Measurements from ENCODE around the gene SPOCK1. TPM values are rescaled to one million over a fixed set of nuclear protein-coding genes. Genes with fewer than 3 reads are reported as not detected.

Gene SPOCK1
- total RNA-seq, 1 donor from 2014 or later = 6.8 TPM

DNA sequence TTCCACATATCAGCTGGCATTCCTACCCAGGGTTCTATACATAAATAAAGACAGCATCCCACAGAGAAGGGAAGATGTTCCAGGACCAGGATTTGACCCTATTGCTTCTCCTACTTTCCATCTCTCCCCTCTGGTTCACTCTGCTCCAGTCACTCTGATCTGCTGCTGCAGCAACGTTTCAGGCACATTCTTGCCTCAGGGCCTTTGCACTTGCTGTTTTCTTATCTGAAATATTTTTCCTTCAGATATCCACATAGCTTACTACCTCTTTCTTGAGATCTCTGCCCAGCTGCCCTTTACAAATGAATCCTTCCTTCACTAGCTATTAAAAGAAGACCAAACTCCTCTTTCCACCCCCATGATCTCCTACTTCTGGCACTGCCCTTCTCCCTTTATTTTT, 204.5 kb downstream of the SPOCK1 start:
- TF ChIP-seq, protein P1, sequence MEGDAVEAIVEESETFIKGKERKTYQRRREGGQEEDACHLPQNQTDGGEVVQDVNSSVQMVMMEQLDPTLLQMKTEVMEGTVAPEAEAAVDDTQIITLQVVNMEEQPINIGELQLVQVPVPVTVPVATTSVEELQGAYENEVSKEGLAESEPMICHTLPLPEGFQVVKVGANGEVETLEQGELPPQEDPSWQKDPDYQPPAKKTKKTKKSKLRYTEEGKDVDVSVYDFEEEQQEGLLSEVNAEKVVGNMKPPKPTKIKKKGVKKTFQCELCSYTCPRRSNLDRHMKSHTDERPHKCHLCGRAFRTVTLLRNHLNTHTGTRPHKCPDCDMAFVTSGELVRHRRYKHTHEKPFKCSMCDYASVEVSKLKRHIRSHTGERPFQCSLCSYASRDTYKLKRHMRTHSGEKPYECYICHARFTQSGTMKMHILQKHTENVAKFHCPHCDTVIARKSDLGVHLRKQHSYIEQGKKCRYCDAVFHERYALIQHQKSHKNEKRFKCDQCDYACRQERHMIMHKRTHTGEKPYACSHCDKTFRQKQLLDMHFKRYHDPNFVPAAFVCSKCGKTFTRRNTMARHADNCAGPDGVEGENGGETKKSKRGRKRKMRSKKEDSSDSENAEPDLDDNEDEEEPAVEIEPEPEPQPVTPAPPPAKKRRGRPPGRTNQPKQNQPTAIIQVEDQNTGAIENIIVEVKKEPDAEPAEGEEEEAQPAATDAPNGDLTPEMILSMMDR (IDR thresholded peaks at IDR 0.05; ENCODE audit: insufficient read depth, low read length, severe bottlenecking) = no peak
- Histone ChIP-seq H3K4me3 (ENCODE audit: low read depth, low read length) (no peak overlapping the region), H3K27me3 (ENCODE audit: control insufficient read depth, insufficient read depth, low read length) (no peaks in the 10 kb centered on the region), H3K36me3 (ENCODE audit: control insufficient read depth, insufficient read depth, low read length) (no peaks in the 10 kb centered on the region)
- DNase-seq (ENCODE audit: low read depth) = no peak
- no peak for FAIRE-seq

DNA sequence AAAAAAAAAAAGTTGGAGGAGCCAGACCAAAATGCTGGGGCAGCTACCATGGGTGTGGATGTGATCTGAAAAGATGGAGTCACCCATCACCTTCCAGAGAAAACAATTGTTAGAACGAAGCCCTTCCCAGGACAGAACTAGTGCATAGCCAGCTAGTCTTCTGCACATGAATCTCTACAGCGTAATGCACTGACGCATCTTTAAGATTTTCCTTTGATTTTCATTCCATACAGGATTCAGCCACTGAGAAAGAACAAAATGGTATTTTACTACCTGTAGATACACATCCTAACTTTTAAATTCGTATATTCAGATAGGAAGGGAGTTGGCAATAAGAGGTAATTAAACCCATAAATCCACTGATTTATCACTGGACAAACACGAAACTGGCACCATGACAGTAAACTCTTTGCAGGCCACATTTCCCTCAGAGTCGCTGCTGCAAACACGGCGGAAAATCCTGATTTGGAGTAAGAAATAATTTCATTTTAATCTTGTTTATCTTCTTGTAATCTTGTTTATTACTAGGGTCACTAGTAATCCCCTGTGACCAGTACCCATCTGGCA, 206.6 kb downstream of the SPOCK1 start:
- DNase-seq (ENCODE audit: low read depth) = peak; percentile 25
- H3K27me3 ChIP-seq (ENCODE audit: control insufficient read depth, insufficient read depth, low read length) = no peaks in the 10 kb centered on the region
- FAIRE-seq = no peak
- no peaks in the 10 kb centered on the region for H3K36me3 ChIP-seq (ENCODE audit: control insufficient read depth, insufficient read depth, low read length)
- TF ChIP-seq, protein P1 (IDR thresholded peaks at IDR 0.05; ENCODE audit: insufficient read depth, low read length, severe bottlenecking) = no peak
- H3K4me3 ChIP-seq (ENCODE audit: low read depth, low read length) = no peak overlapping the region

DNA sequence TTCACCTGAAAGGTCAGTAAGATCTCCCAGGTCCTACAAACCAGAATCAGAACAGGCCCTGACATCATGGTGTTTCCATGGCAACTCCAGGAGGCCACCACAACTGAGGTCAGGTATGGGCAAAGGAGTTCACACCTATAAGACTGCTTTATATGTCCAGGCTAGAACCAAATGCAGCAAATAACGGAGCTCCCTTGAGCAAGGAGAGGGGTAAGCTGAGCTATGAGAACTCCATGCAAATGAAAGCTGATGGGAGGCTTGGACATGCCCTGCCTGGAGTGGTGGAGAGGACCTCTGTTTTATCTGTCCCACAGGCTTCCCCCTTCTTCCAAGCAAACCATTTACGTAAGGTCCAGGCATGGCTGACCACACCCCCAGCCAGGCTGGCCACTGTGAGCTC, 207.7 kb downstream of the SPOCK1 start:
- no peaks in the 10 kb centered on the region for H3K27me3 ChIP-seq (ENCODE audit: control insufficient read depth, insufficient read depth, low read length)
- FAIRE-seq = peak; percentile 32
- TF ChIP-seq, protein P1 (IDR thresholded peaks at IDR 0.05; ENCODE audit: insufficient read depth, low read length, severe bottlenecking) = no peak
- H3K4me3 ChIP-seq (ENCODE audit: low read depth, low read length) = no peak overlapping the region
- no peak for DNase-seq (ENCODE audit: low read depth)
- H3K36me3 ChIP-seq (ENCODE audit: control insufficient read depth, insufficient read depth, low read length) = no peaks in the 10 kb centered on the region

DNA sequence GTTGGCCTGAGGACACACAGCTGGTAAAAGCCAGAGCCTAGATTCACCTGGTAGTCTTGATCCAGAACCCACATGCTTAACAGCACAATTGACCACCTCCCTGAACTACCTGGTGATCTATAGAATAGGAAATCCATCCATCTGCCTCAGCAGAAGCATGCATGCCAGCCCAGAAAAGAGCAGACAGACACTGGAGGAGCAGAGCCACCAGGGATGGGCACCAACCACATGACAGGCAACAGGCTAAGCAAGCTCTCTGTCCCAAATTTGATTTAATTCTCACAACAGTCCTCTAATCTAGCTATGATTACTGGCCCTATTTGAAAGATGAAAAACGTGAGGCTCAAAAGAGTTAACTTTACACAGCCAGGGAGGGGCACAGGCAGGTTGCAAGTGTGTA, 208.1 kb downstream of the SPOCK1 start:
- H3K27me3 ChIP-seq (ENCODE audit: control insufficient read depth, insufficient read depth, low read length) = no peaks in the 10 kb centered on the region
- no peak overlapping the region for H3K4me3 ChIP-seq (ENCODE audit: low read depth, low read length)
- H3K36me3 ChIP-seq (ENCODE audit: control insufficient read depth, insufficient read depth, low read length) = no peaks in the 10 kb centered on the region
- FAIRE-seq (no peak), DNase-seq (ENCODE audit: low read depth) (no peak)
- TF ChIP-seq, protein P1 (IDR thresholded peaks at IDR 0.05; ENCODE audit: insufficient read depth, low read length, severe bottlenecking) = no peak

DNA sequence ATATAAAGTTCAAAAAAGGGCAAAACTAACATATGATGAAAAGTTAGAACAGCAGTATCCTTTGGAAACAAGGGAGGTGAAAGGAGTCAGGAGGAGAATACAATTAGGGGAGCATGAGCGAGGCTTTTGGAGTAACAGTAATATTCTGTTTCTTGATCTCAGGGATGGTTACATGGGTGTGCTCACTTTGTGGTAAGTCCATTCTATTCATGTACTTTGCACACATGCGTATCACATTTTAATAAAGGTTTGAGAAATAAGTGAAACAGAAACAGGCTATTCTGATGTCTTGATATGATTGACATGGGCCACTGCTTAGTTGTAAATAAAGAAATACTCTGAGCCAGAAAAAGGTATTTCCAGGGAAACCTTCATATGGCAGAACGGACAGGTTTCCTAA, 208.8 kb downstream of the SPOCK1 start:
- TF ChIP-seq, protein P1 (IDR thresholded peaks at IDR 0.05; ENCODE audit: insufficient read depth, low read length, severe bottlenecking) = no peak
- no peaks in the 10 kb centered on the region for H3K36me3 ChIP-seq (ENCODE audit: control insufficient read depth, insufficient read depth, low read length)
- DNase-seq (ENCODE audit: low read depth) (no peak), FAIRE-seq (no peak)
- no peaks in the 10 kb centered on the region for H3K27me3 ChIP-seq (ENCODE audit: control insufficient read depth, insufficient read depth, low read length)
- no peak overlapping the region for H3K4me3 ChIP-seq (ENCODE audit: low read depth, low read length)

DNA sequence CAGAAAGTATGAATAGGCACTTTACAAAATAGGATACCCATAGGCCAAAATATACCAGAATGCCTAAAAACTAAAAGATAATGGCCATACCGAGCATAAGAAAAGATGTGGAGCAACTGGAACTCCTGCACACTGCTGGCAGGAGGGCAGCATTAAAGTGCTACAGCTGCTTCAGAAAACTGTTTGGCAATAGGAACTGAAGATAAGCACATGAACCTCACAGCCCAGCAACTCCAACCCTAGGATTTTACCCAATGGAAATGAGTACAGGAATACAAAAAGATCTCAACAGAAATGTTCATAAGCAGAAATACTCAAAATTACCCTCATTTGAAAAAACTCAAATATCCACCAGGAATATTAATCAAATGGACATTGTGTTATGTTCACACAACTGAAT, 209.3 kb downstream of the SPOCK1 start:
- TF ChIP-seq, protein P1 (IDR thresholded peaks at IDR 0.05; ENCODE audit: insufficient read depth, low read length, severe bottlenecking) = no peak
- no peak for DNase-seq (ENCODE audit: low read depth)
- H3K27me3 ChIP-seq (ENCODE audit: control insufficient read depth, insufficient read depth, low read length) = no peaks in the 10 kb centered on the region
- no peaks in the 10 kb centered on the region for H3K36me3 ChIP-seq (ENCODE audit: control insufficient read depth, insufficient read depth, low read length)
- peak; percentile 73 for FAIRE-seq
- no peak overlapping the region for H3K4me3 ChIP-seq (ENCODE audit: low read depth, low read length)

All from bronchial epithelial cell (primary cell).